HG03354 (cell line): ENCODE measurements around the gene CYB5A.
A peak's percentile ranks its signal among the peaks of the same experiment; 100 is the strongest.

ENCODE experiments used
- ATAC-seq: cut with Tn5 transposase; IDR thresholded peaks from one replicate; pipeline ENCODE4 v1.9.1; 2021; ENCODE audit warnings: mild to moderate bottlenecking; ENCODE audit not compliant: unreplicated experiment, poor library complexity, severe bottlenecking

CYB5A gene

DNA sequence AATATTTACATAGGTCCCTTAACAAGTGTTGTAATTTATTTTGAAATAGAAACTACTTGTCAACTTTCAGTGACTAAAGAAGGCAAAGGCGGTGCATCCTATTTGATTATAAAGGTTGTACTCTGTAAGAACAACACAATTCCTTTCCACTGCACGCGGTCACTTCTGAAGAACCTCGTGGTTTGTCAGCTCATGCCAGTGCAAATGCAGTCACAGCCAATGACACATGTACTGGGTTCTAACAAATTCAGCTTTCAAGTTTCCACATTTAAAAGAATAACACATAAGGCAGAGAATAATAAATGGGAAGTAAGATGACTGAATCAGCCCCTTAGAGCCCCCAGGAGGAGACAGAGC is 39.7 kb downstream of the CYB5A start:
- no peak for ATAC-seq

DNA sequence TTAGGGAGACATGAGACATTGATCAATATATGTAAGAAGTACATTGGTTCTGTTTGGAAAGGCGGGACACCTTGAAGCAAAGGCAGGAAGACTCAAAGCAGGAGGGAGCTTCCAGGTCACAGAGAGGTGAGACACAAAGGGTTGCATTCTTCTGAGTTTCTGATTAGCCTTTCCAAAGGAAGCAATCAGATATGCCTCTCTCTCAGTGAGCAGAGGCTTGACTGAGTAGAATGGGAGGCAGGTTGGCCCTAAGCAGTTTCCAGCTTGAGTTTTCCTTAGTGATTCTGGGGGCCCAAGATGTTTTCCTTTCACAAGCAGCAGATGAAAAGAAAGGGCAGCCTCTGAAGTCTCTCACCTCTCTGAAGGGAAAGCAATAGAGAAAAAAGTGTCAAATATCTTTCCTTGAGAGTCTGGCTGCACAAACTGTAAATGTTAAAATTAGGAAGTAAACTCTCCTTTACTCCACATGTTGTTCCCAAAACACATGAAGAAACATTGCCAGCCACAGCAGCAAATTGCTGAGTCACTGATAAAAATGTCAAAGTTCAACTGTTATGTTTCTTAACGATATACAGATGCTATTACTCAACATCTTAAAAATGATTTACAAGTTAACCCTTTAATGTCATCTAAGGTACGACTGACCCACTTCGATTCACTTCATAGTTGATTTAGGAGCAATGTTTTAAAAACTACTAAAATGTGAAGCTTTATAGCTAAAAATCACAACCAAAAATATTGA is 40.3 kb downstream of the CYB5A start:
- ATAC-seq: no peak

GRCh38 chr18:74250131-74250530 is 41.6 kb downstream of the CYB5A start:
- ATAC-seq: no peak

DNA sequence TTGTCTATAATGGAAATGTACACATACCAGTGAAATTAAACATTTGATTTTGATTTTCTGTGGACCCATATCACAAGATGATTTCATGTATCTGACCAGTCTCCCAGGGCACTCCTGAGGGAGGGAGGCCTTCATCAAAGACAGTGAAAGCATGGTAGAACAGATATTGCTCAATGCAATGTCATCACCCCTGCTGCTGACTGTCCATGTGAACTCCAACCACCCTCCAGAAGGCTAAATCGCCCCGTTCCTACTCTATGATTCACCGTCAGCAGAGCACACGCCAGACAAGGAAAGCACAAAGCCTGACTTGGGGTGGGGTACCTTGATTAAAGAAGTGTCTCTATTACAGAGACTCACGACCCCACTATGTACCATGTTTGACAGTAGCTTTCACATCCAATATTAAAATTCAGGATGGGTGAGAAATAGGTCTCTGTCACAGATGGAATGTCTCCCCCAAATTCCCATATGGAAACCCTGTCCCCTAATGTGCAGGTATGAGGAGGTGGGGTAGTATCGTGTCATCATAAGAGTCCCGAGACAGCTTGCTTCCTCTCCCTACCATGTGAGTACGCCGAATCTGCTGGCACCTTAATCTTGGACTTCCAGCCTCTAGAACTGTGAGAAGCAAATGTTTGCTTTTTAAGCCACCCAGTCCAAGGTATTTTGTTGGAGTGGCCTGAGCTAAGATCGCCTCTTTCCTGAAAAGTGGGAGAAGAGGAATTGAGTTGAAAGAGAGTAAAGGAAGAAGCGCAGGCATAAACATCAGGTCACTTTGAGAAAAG is 42.4 kb downstream of the CYB5A start:
- ATAC-seq: no peak

DNA sequence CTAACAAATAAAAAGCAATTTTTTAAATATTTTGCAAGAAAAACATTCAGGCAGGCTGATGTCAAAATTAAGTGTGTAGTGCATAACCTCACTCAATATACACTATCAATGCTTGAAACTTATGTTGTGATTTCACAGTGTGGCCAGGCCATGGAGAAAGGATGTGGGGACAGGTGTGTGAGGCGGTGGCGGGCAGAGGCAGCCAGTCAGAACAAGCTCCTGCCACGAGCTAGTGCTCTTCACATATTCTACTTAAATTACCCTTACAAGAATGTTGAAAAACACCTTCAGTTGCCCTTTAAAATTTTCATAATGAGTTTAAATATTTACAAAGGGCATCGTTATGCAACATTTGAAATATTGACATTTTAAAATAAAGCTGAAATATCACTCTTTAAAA is 43.2 kb downstream of the CYB5A start:
- peak; percentile 90 for ATAC-seq

DNA sequence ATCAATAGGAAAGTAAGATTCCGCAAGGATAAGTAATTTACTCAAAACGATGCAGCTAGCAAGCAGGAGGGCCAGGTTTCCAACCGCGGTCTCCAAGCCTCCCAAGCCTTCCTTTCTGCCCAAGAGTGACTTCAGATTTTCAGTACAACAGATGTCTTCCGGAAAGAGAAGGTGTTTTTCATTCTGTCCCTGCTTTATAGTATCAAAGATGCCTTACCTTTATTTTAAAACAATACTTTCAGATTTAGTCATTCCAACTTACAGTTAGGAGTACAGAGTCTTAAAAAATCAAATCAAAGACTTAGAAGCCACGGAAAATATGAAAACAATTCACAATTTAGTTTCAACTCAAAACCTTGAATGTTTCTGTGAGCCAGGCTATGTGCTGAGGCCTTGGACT is 43.6 kb downstream of the CYB5A start:
- ATAC-seq: no peak

DNA sequence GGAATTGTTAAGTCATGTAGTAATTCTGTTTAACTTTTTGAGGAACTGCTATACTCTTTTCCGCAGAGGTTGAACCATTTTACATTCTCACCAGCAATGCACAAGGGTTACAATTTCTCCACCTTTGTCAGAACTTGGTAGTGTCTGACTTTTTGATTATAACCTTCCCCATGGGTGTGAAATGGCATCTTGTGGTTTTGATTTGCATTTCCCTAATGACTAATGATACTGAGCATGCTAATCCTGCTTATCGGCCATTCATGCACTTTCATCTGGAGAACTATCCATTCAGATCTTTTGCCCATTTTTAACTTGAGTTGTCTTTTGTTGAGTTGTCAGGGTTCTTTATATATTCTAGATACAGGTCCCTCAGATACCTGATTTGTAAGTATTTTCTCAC is 47.2 kb downstream of the CYB5A start:
- ATAC-seq: no peak

GRCh38 chr18:74243127-74243526 is 48.6 kb downstream of the CYB5A start:
- no peak for ATAC-seq

GRCh38 chr18:74242438-74243096 is 49.2 kb downstream of the CYB5A start:
- ATAC-seq: no peak

DNA sequence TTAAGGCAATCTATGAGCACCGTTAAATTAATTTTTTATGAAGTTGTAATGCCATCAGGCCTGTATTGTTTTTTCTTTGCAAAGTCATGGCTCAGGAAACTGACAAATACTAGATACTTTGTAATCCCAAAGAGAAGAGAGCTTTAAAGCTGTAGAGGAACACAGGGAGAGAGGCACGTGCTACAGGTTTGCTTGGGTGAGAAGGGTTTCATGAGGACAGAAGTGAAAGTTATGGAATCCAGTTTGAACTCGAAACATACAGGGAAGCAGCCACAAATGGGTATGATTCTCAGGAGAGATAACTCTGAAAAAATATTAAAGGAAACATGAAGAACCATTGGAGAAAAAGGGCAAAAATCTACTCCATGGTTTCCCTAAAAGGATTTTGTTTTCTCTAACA is 49.8 kb downstream of the CYB5A start:
- no peak for ATAC-seq

- no peak for ATAC-seq
Measured at GRCh38 chr18:74241426-74241825, 50.3 kb downstream of the CYB5A start.

DNA sequence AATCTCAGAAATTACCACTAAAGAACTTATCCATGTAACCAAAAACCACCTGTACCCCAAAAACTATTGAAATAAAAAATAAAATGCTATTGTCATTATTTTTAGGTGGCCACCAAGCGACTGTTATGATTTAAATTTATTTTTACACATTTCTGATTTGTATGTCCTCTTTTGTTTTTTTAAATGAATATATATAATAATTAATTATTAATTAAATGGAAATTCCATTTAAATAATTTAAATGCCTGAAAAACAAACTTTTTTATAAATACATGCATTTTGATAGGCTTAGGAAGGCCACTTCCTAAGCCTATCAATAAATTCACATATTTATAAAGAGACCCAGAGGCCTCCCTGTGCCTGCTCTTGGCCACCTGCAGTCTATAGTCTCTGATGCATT is 52.2 kb downstream of the CYB5A start:
- ATAC-seq: no peak

- ATAC-seq: no peak
Measured at GRCh38 chr18:74234326-74235171, 57.2 kb downstream of the CYB5A start.

DNA sequence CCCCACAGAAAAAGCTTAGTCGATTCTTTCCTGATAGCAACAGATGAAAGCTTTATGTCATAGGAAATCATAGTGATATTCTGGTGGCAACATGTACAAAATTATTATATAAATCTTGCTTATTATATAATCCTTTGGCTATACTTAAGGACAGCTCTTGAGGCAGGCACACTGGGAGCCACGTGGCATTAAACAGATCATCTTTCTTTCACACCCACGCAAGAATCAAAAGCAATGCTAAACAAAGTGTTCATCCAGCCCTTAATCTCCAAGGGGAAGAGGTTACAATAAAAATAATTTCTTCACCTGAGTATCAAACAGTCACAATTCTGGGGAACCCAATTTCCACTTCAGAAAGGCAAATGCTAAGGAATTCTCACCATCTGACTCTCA is 57.8 kb downstream of the CYB5A start:
- ATAC-seq: no peak

DNA sequence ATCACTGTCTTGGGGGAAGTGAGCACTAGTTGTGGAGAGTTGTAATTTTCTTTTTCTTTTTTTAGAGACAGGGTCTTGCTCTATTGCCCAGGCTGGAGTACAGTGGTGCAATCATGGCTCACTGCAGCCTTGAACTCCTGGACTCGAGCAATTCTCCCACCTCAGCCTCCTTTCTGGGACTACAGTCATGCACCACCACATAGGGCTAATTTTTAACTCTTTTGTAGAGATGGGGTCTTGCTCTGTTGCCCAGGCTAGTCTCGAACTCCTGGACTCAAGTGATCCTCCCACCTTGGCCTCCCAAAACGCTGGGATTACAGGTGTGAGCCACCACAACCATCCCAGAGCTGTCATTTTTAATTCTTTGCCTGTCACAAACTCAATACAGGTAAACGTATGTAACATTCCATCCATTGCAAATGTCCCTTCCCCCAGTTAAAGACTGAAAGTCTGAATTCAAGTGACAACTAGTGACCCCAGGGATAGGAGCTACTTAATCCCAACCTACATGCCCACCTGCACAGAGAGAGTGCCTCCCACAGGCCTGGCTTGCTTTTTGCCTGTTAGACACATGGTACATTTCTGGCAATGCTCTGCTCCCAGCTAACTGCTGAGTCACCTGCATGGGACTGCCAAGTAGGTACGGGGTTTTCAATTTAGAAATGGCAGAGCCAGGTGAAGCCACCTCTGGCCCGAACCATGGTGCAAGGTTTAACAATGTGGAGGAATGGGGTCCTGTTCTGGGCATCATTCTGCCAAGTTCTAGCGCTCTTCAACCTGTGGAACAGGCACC is 60.6 kb downstream of the CYB5A start:
- no peak for ATAC-seq

DNA sequence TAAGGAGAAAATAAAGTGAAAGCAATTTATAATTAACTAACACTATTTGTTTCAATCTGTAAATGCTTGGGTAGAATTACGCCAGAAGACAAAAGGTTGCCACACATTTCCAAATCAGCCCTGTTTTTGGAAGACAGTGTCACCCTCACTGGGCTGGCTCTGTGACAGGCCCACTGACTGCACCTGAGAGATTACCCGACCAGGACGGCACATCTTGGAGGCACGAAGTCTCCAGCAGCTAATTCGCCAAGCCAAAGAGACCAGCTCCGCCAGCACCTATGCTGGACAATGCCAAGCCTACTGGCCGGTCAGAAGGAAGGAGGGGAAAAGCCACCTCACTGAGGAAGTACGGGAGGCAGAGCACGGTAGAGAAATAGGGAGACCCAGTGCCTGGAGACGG is 61.9 kb downstream of the CYB5A start:
- no peak for ATAC-seq

DNA sequence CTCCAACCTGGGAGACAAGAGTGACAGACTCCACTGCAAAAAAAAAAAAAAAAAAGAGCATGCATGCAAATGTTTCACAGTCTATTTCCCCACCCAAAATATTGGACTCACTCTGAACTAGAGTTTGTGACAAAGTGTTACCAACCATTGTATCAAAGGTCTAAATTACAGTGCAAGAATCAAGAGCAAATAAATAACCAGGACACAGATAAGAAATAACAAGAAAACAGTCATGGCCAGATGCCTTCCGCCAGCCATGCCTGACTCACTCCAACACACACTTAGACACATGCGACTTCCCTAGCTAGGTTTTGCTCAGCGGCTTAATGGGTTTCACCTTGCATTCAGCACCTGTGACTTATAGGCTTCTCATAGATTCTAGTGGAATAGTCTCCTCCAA is 62.8 kb downstream of the CYB5A start:
- no peak for ATAC-seq

DNA sequence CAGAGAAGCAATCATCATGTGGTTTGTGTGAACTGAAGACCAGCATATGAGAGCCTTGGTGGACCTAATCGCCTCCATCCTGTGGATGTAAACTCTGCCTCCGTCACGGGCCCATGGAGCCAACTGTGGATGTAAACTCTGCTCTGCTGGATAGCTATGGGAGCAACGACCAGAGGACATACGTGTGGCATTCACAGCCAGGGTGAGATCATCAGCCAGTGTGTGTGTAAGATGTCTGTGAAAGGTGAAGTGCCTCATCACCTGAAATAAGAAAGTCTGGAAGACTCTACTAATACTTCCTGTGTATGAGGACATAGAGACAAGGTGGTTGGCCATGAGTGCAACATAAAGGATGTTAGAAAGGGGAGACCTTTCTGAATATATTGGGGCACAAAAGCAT is 63.5 kb downstream of the CYB5A start:
- ATAC-seq: no peak

- no peak for ATAC-seq
Measured at GRCh38 chr18:74226666-74227065, 65.1 kb downstream of the CYB5A start.
